Measurements from ENCODE around the gene ATP8B2. TPM values are rescaled to one million over a fixed set of nuclear protein-coding genes. Genes with fewer than 3 reads are reported as not detected.
"Not testable (repeated sequence)": the region's sequence is repeated elsewhere in the genome, so short reads cannot be mapped to it uniquely, and the experiment has no call there.

ATP8B2 gene
- total RNA-seq, 4 donors from 2014 or later: 14.4 to 34.4 (median 22.0) TPM

DNA sequence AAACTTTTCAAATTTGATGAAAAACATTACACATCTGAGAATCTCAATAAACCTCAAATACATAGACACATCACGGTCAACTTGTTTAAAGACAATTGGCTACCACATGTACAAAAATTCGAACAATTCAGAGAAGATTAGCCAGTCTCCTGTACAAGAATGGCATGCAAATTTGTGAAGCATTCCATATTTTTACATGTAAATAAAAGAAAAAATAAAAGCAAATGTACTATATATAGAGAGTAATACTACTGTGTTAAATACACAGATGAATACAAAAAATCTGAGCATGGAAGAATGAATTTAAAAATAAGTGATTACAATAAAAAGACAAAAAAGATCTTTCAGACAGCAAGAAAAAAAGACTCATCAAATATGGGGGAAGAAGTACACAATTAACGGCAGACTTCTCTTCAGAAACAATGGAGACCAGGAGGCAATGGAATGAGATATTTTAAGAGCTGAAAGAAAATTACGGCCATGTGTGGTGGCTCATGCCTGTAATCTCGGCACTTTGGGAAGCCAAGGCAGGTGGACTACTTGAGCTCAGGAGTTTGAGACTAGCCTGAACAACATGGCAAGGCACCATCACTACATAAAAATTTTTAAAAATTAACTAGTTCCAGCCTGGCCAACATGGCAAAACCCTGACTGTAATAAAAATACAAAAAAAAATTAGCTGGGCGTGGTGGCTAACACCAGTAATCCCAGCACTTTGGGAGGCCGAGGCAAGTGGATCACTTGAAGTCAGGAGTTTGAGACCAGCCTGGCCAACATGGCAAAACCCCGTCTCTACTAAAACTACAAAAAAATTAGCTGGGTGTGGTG lies 29.7 kb upstream of the ATP8B2 start:
- Histone ChIP-seq H3K36me3 (no peaks in the 10 kb centered on the region), H3K27ac (no peak overlapping the region), H3K27me3 (no peaks in the 10 kb centered on the region), H3K4me1 (no peaks in the 10 kb centered on the region), H3K9me3 (peaks cover 12% of the 10 kb centered on the region), H3K4me3 (no peak overlapping the region)
- 87% methylated on average over 8 of the region's 8 CpGs for WGBS
- TF ChIP-seq EP300 (IDR thresholded peaks at IDR 0.05): no peak
- TF ChIP-seq POLR2A (IDR thresholded peaks at IDR 0.05): no peak
- TF ChIP-seq, protein P1, sequence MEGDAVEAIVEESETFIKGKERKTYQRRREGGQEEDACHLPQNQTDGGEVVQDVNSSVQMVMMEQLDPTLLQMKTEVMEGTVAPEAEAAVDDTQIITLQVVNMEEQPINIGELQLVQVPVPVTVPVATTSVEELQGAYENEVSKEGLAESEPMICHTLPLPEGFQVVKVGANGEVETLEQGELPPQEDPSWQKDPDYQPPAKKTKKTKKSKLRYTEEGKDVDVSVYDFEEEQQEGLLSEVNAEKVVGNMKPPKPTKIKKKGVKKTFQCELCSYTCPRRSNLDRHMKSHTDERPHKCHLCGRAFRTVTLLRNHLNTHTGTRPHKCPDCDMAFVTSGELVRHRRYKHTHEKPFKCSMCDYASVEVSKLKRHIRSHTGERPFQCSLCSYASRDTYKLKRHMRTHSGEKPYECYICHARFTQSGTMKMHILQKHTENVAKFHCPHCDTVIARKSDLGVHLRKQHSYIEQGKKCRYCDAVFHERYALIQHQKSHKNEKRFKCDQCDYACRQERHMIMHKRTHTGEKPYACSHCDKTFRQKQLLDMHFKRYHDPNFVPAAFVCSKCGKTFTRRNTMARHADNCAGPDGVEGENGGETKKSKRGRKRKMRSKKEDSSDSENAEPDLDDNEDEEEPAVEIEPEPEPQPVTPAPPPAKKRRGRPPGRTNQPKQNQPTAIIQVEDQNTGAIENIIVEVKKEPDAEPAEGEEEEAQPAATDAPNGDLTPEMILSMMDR (IDR thresholded peaks at IDR 0.05): no peak
- TF ChIP-seq POLR2AphosphoS5 (IDR thresholded peaks at IDR 0.05): no peak
- DNase-seq (ENCODE audit: low spot score in 2 of 2): no peak

DNA sequence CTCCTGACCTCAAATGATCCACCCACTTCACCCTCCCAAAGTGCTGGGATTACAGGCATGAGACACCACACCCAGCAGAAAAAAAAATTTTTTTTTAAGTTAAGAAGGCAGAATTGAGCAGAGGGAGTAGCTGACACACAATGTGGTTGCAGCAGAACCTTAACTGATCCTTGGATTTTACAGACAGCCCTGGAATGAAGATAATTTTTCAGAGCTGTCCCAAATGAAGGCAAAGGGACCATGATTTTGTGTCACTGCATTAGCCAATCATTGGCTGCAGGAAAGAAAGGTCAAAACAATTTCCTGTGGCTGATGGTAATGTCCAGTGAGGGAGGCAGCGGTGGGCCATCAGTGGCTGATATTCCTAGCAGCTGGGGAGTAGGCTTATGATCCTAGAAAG lies 23.7 kb upstream of the ATP8B2 start:
- WGBS: 94% methylated on average over 1 of the region's 1 CpG
- TF ChIP-seq POLR2A (IDR thresholded peaks at IDR 0.05) (no peak), POLR2AphosphoS5 (IDR thresholded peaks at IDR 0.05) (no peak), EP300 (IDR thresholded peaks at IDR 0.05) (no peak)
- TF ChIP-seq, protein P1 (IDR thresholded peaks at IDR 0.05): no peak
- Histone ChIP-seq H3K4me3 (no peak overlapping the region), H3K27me3 (no peaks in the 10 kb centered on the region), H3K36me3 (no peaks in the 10 kb centered on the region), H3K9me3 (no peaks in the 10 kb centered on the region), H3K4me1 (no peaks in the 10 kb centered on the region), H3K27ac (no peak overlapping the region)
- no peak for DNase-seq (ENCODE audit: low spot score in 2 of 2)

DNA sequence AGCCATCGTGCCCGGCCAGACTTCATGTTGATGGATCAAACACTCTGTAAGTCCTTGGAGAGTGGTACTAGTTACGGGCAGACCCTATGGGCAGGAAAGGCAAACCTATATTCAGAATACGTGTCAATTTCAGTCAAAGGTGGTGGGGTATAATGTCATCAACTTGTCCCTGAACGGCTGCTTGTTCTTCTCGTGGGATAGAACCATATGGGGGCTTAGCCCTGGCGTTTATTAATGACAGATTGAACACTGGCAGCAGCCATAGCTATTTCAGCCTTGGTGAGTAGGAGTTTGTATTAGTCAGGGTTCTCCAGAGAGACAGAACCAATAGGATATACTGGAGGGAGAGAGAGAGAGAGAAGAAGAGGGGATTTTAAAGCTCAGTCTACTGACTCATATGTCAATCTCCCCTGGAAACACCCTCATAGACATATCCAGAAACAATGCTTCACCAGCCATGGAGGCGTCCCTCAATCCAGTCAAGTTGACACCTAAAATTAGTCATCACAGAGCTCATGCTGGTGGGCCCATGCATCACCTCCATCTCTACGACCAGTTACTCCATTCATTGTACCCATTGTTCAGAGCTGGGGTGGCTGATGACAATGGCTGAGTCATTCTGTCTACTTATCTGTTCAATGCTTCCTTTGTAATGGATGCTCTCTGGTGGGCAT lies 20.5 kb upstream of the ATP8B2 start:
- no peak for TF ChIP-seq EP300 (IDR thresholded peaks at IDR 0.05)
- TF ChIP-seq POLR2AphosphoS5 (IDR thresholded peaks at IDR 0.05): no peak
- TF ChIP-seq POLR2A (IDR thresholded peaks at IDR 0.05): no peak
- TF ChIP-seq, protein P1 (IDR thresholded peaks at IDR 0.05): no peak
- Histone ChIP-seq H3K36me3 (no peaks in the 10 kb centered on the region), H3K27me3 (no peaks in the 10 kb centered on the region), H3K9me3 (no peaks in the 10 kb centered on the region), H3K27ac (no peak overlapping the region), H3K4me1 (no peaks in the 10 kb centered on the region), H3K4me3 (no peak overlapping the region)
- no peak for DNase-seq (ENCODE audit: low spot score in 2 of 2)
- 79% methylated on average over 7 of the region's 9 CpGs for WGBS

DNA sequence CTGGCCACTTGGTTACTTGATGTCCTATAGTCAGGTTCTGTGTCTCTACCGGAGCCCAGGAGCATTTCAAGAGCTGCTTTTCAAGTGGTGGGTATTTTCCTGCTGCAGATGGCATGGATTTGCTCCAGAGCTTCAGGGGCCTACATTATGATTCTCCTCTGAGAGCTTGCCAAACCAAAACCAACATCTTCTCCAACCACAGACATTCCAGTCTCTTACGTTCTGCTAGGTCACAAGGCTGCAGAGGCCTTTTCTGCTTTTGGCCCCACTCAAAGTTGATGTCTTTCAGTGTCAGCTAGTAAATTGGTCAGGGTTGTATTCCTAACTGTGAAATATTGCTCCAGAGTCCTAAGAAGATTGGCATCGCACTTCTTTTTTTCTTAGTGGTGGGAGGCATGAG lies 19.2 kb upstream of the ATP8B2 start:
- no peaks in the 10 kb centered on the region for H3K27me3 ChIP-seq
- H3K4me1 ChIP-seq: no peaks in the 10 kb centered on the region
- 81% methylated on average over 3 of the region's 3 CpGs for WGBS

DNA sequence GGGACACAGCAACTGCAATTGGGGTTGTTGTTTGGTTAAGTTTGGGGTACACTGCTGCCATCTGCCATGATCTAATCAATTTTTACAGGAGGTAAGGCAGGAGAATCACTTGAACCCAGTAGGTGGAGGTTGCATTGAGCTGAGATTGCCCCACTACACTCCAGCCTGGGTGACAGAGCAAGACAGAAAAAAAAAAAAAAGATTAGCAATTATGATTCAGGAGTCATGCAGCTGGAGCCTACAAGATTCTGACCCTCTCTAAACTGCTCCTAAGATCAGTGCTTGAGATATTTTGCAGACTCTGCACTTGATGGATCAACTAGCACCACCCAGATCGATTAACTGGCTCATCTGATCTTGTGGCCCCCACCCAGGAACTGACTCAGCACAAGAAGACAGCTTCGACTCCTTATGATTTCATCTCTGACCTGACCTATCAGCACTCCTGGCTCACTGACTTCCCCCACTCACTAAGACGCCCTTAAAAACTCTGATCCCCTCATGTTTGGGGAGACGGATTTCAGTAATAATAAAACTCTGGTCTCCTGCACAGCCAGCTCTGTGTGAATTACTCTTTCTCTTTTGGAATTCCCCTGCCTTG lies 17.6 kb upstream of the ATP8B2 start:
- not testable (repeated sequence) for H3K27ac ChIP-seq; DNase-seq (ENCODE audit: low spot score in 2 of 2); H3K36me3 ChIP-seq; H3K4me1 ChIP-seq; H3K27me3 ChIP-seq; H3K9me3 ChIP-seq; H3K4me3 ChIP-seq
- 34% methylated on average over 4 of the region's 4 CpGs for WGBS

More for the DNA sequence above, 19.2 kb upstream of the ATP8B2 start:
- H3K36me3 ChIP-seq: no peaks in the 10 kb centered on the region
- no peaks in the 10 kb centered on the region for H3K9me3 ChIP-seq
- no peak for DNase-seq (ENCODE audit: low spot score in 2 of 2)
- H3K4me3 ChIP-seq: no peak overlapping the region
- TF ChIP-seq, protein P1 (IDR thresholded peaks at IDR 0.05): no peak
- TF ChIP-seq POLR2A (IDR thresholded peaks at IDR 0.05): no peak
- no peak for TF ChIP-seq EP300 (IDR thresholded peaks at IDR 0.05)
- TF ChIP-seq POLR2AphosphoS5 (IDR thresholded peaks at IDR 0.05): no peak
- no peak overlapping the region for H3K27ac ChIP-seq

DNA sequence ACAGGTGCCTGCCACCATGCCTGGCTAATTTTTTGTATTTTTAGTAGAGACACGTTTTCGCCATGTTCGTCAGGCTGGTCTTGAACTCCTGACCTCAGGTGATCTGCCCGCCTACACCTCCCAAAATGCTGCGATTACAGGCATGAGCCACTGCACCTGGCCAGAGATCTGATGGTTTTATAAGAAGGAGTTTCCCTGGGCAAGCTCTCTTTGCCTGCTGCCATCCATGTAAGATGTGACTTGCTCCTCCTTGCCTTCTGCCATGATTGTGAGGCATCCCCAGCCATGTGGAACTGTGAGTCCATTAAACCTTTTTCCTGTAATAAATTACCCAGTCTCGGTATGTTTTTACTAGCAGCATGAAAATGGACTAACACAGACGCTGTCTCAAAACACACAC lies 16.2 kb upstream of the ATP8B2 start:
- H3K4me1 ChIP-seq; H3K27me3 ChIP-seq; H3K36me3 ChIP-seq; H3K9me3 ChIP-seq; H3K27ac ChIP-seq; DNase-seq (ENCODE audit: low spot score in 2 of 2); H3K4me3 ChIP-seq: not testable (repeated sequence)
- WGBS: 87% methylated on average over 7 of the region's 7 CpGs

DNA sequence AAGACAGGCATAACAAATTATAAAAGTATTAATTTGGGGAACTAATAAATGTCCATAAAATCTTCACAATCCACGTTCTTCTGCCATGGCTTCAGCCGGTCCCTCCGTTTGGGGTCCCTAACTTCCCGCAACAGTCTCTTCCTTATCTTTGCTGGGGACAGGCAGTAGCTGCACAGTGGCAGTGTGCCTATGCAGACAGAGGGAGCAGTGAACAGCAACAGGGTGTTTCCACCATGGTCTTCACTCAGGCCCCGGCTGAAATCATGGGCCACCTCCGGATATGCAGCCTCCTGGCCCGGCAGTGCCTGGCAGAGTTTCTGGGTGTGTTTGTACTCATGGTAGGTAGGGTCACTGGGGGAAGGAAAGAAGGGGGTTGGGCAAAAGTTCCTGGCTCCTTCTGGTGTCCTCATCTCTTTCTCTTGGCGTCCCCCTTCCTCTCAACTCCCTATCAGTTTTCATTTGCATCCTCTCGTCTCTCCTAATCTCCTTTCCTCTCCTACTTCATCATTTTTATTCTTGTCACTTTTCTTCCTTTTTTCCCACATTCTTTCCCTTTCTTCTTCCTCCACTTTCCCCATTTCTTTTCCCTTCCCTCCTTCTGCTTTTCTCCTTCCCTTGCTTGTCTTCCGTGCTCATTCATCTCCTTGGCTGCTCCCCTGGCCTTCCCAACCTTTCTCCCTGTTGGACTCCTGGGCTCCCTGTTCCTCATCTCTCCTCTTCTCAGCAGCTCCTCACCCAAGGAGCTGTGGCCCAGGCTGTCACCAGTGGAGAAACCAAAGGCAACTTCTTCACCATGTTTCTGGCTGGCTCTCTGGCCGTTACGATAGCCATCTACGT lies 12.9 kb upstream of the ATP8B2 start:
- not testable (repeated sequence) for H3K4me3 ChIP-seq; H3K36me3 ChIP-seq; H3K9me3 ChIP-seq; H3K4me1 ChIP-seq; H3K27ac ChIP-seq; H3K27me3 ChIP-seq; DNase-seq (ENCODE audit: low spot score in 2 of 2)
- WGBS: 89% methylated on average over 13 of the region's 13 CpGs

Data from suprapubic skin (tissue), 4 donors.